MM.1S (cell line): Measurements from ENCODE around the gene MMP24.

Source experiments
- DNase-seq: peaks from one replicate; pipeline ENCODE4 v3.0.0-alpha.2; 2015
- H2AFZ ChIP-seq: fragments of 300-600 bp; sonication (generic); 2 replicates; pipeline ENCODE4 v1.6.0; 2016; ENCODE audit warnings: antibody characterized with exemption, low read length
- H3F3A ChIP-seq: fragments of 300-600 bp; sonication (generic); 2 replicates; pipeline ENCODE4 v1.6.1; 2016; ENCODE audit warnings: mild to moderate bottlenecking, antibody characterized with exemption, low read length, moderate library complexity, mixed read lengths; ENCODE audit not compliant: insufficient read depth
- H3K27ac ChIP-seq: fragments of 300-600 bp; sonication (generic); 2 replicates; pipeline ENCODE4 v1.5.1; 2016; ENCODE audit warnings: mild to moderate bottlenecking, low read length
- H3K27me3 ChIP-seq: fragments of 300-600 bp; sonication (generic); replicated peaks from 2 replicates; pipeline ENCODE4 v1.6.0; 2016; ENCODE audit warnings: low read length; ENCODE audit not compliant: insufficient read depth
- H3K36me3 ChIP-seq: fragments of 300-600 bp; sonication (generic); replicated peaks from 2 replicates; pipeline ENCODE4 v1.6.1; 2016; ENCODE audit warnings: mild to moderate bottlenecking, low read length, mixed read lengths; ENCODE audit not compliant: insufficient read depth
- H3K4me1 ChIP-seq: fragments of 300-600 bp; sonication (generic); 2 replicates; pipeline ENCODE4 v1.6.1; 2016; ENCODE audit warnings: low read length, mixed read lengths
- H3K4me2 ChIP-seq: fragments of 300-600 bp; sonication (generic); 2 replicates; pipeline ENCODE4 v1.6.0; 2016; ENCODE audit warnings: low read depth, low read length
- H3K4me3 ChIP-seq: fragments of 300-600 bp; sonication (generic); 2 replicates; pipeline ENCODE4 v1.5.1; 2016; ENCODE audit warnings: low read length, mixed read lengths
- H3K79me2 ChIP-seq: fragments of 300-600 bp; sonication (generic); 2 replicates; pipeline ENCODE4 v1.6.1; 2016; ENCODE audit warnings: mixed run types, low read length, mixed read lengths
- H3K9ac ChIP-seq: fragments of 300-600 bp; sonication (generic); 2 replicates; pipeline ENCODE4 v1.6.1; 2016; ENCODE audit warnings: low read length, mixed read lengths
- H3K9me2 ChIP-seq: fragments of 300-600 bp; sonication (generic); replicated peaks from 2 replicates; pipeline ENCODE4 v1.6.1; 2016; ENCODE audit warnings: mild to moderate bottlenecking, low read length, mixed read lengths; ENCODE audit not compliant: insufficient read depth
- H3K9me3 ChIP-seq: fragments of 300-600 bp; sonication (generic); replicated peaks from 2 replicates; pipeline ENCODE4 v1.6.1; 2016; ENCODE audit warnings: mild to moderate bottlenecking, low read length, mixed read lengths; ENCODE audit not compliant: insufficient read depth
- H4K20me1 ChIP-seq: fragments of 300-600 bp; sonication (generic); 2 replicates; pipeline ENCODE4 v1.6.1; 2016; ENCODE audit warnings: mild to moderate bottlenecking, low read length, moderate library complexity, mixed read lengths; ENCODE audit not compliant: insufficient read depth
- CTCF ChIP-seq: fragments of 300-600 bp; sonication (generic); IDR thresholded peaks from 2 replicates; pipeline ENCODE4 v1.5.1; 2016; ENCODE audit warnings: antibody characterized with exemption, low read length, mixed read lengths
- EZH2 ChIP-seq: fragments of 300-600 bp; sonication (generic); optimal IDR thresholded peaks from 2 replicates; pipeline ENCODE3; 2017; ENCODE audit warnings: low read depth, mild to moderate bottlenecking, antibody characterized with exemption, low read length, mixed read lengths
- EZH2phosphoT487 ChIP-seq: fragments of 300-600 bp; sonication (generic); IDR thresholded peaks from 2 replicates; pipeline ENCODE4 v1.6.1; 2018; ENCODE audit warnings: antibody characterized with exemption, low read length

Gene MMP24

GRCh38 chr20:35290186-35290886 is 63.8 kb downstream of the MMP24 start:
- TF ChIP-seq CTCF, result no peak
- no peak for TF ChIP-seq EZH2
- TF ChIP-seq EZH2phosphoT487, result no peak
- Histone ChIP-seq H3K4me1 (no peaks in the 10 kb centered on the region), H2AFZ (no peak overlapping the region), H4K20me1 (no peaks in the 10 kb centered on the region), H3K27ac (no peak overlapping the region), H3K4me3 (no peak overlapping the region), H3K9me3 (no peaks in the 10 kb centered on the region), H3K79me2 (no peaks in the 10 kb centered on the region), H3K27me3 (peaks cover 50% of the 10 kb centered on the region), H3F3A (no peaks in the 10 kb centered on the region), H3K4me2 (no peak overlapping the region), H3K9ac (no peak overlapping the region), H3K9me2 (no peaks in the 10 kb centered on the region), H3K36me3 (no peaks in the 10 kb centered on the region)
- no peak for DNase-seq

GRCh38 chr20:35290887-35291417 is 64.5 kb downstream of the MMP24 start:
- Histone ChIP-seq H4K20me1 (no peaks in the 10 kb centered on the region), H3K9ac (no peak overlapping the region), H3K9me2 (no peaks in the 10 kb centered on the region), H2AFZ (no peak overlapping the region), H3K36me3 (no peaks in the 10 kb centered on the region), H3K4me1 (no peaks in the 10 kb centered on the region), H3K79me2 (no peaks in the 10 kb centered on the region), H3K27me3 (peaks cover 56% of the 10 kb centered on the region), H3K9me3 (no peaks in the 10 kb centered on the region), H3K4me3 (no peak overlapping the region), H3K27ac (no peak overlapping the region), H3K4me2 (no peak overlapping the region), H3F3A (no peaks in the 10 kb centered on the region)
- TF ChIP-seq CTCF (no peak), EZH2phosphoT487 (no peak), EZH2 (no peak)
- no peak for DNase-seq

GRCh38 chr20:35291654-35292503 is 65.4 kb downstream of the MMP24 start, which contains the start of gene FAM83C:
TSS of gene FAM83C (minus strand) at chr20:35292425. CDS start at chr20:35292304, 121 bp downstream.
- no peak for TF ChIP-seq EZH2phosphoT487
- no peak for TF ChIP-seq CTCF
- H3K4me2 ChIP-seq, result no peak within 1 kb of the TSS
- H3K27ac ChIP-seq, result no peak within 1 kb of the TSS
- no peak for DNase-seq
- no peaks in the 10 kb centered on the region for H3K9me3 ChIP-seq
- peaks cover 63% of the 10 kb centered on the region for H3K27me3 ChIP-seq
- no peaks in the 10 kb centered on the region for H3K9me2 ChIP-seq
- H4K20me1 ChIP-seq, result no peaks in the 10 kb centered on the region
- H3K9ac ChIP-seq, result no peak within 1 kb of the TSS
- H3K4me1 ChIP-seq, result no peaks in the 10 kb centered on the region
- H3K79me2 ChIP-seq, result no peaks in the 10 kb centered on the region
- H3K36me3 ChIP-seq, result no peaks in the 10 kb centered on the region
- no peak within 1 kb of the TSS for H2AFZ ChIP-seq
- H3K4me3 ChIP-seq, result no peak within 1 kb of the TSS
- H3F3A ChIP-seq, result no peaks in the 10 kb centered on the region
